ENCODE results near the gene RRM1. TPM values are rescaled to one million over a fixed set of nuclear protein-coding genes. Genes with fewer than 3 reads are reported as not detected.
A peak's percentile ranks its signal among the peaks of the same experiment; 100 is the strongest.

The RRM1 gene
- total RNA-seq, 4 donors from 2014 or later, result 32.5 to 234 (median 59.5) TPM

GRCh38 chr11:4187055-4187988, 92.7 kb downstream of the RRM1 start:
- peaks cover 0 to 3% of the 10 kb centered on the region in 2 donors for H3K4me1 ChIP-seq

More at GRCh38 chr11:4187055-4187988, 92.7 kb downstream of the RRM1 start:
- Histone ChIP-seq H3K36me3 (no peaks in the 10 kb centered on the region), H3K27ac (peak overlapping the region; percentile 66 to 75), H3K9me3 (no peaks in the 10 kb centered on the region), H3K27me3 (no peaks in the 10 kb centered on the region), H3K4me3 (peak overlapping the region; percentile 27 to 58)
- DNase-seq, result peak; percentile 95 to 96
- intact Hi-C loops (cut with DNase I; ENCODE audit: low total_unique reads), result loop anchor here (5.0 kb wide), 1 partner anchor 305 kb away; no protein-coding TSS in a partner anchor
- TF ChIP-seq POLR2A (IDR thresholded peaks at IDR 0.05) (no peak), CTCF (IDR thresholded peaks at IDR 0.05) (peak; percentile 94 to 97 (median 94))

Other genes starting within 250 kb of the RRM1 start
- gene STIM1, start 239.1 kb upstream of the RRM1 start, total RNA-seq, result 100 to 1,000 TPM in 1 of 4 donors, 10 to 100 TPM in 3; 37.6 to 114 (median 56.3) TPM

Data from uterus (tissue), 4 donors.